ENCODE data around the gene MLF2. TPM values are rescaled to one million over a fixed set of nuclear protein-coding genes. Genes with fewer than 3 reads are reported as not detected.

The MLF2 gene
- total and polyA plus RNA-seq, 8 donors = 9.3 to 296 (median 152) TPM

- DNase-seq = no peak
- H3K27ac ChIP-seq = no peak overlapping the region
- no peaks in the 10 kb centered on the region for H3K27me3 ChIP-seq
- H3K4me1 ChIP-seq = peaks cover 0 to 10% (median 5%) of the 10 kb centered on the region in 4 donors
- H3K36me3 ChIP-seq = peaks cover 1 to 29% (median 24%) of the 10 kb centered on the region in 4 donors
- no peak overlapping the region for H3K4me3 ChIP-seq
- 91 to 96% (median 94%) methylated on average over 5 of the region's 5 CpGs for WGBS, 5 donors
- no peaks in the 10 kb centered on the region for H3K9me3 ChIP-seq
- TF ChIP-seq POLR2A (IDR thresholded peaks at IDR 0.05) (no peak), CTCF (IDR thresholded peaks at IDR 0.05) (no peak), POLR2AphosphoS5 (IDR thresholded peaks at IDR 0.05) (no peak), EP300 (IDR thresholded peaks at IDR 0.05) (no peak)
- intact Hi-C loops (cut with DNase I; ENCODE audit: low total_unique reads) = loop anchor here (5.0 kb wide), 1 partner anchor 46 kb away; no protein-coding TSS in a partner anchor
These were observed 16.2 kb downstream of the MLF2 start for GRCh38 chr12:6736754-6737153.

DNA sequence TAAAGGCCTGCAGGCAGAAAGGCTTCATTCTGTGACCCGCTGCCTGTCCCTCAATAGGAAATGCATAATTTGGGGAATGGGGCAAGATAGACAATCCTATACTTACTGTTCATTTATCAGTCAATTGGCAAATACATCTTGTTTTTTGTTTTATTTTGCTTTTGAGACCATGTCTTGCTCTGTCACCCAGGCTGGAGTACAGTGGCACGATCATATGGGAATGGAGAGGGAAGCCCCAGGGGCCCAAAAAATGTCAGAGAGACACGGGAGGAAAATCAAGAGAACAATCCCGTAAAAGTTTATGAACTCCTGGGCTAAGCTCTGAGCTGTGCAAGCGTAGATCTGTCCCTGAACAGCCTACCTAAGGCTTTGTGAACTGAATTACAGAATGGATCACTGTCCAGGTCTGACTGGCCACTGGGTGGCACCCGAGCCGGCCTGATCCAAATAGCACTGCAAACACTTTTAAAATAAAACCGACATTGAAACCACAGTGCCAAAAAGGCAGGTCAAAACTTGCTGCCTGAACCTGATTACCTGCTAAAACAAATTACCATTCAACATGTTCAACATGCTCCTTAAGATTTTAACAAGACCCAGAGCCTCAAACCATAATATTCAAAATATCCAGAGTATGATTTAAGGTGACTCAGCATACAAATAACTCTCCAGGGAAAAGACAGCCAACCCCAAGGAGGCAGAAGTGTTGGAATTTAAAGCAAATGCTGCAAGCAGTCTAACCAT is 17.3 kb downstream of the MLF2 start:
- intact Hi-C loops (cut with DNase I; ENCODE audit: low total_unique reads) = loop anchor here (5.0 kb wide), 1 partner anchor 47 kb away; no protein-coding TSS in a partner anchor
- no peaks in the 10 kb centered on the region for H3K27me3 ChIP-seq
- no peaks in the 10 kb centered on the region for H3K9me3 ChIP-seq
- H3K4me1 ChIP-seq = peaks cover 0 to 10% (median 5%) of the 10 kb centered on the region in 4 donors
- TF ChIP-seq POLR2AphosphoS5 (IDR thresholded peaks at IDR 0.05) = peak in 1 of 3 donors; percentile 34
- no peak for TF ChIP-seq EP300 (IDR thresholded peaks at IDR 0.05)
- TF ChIP-seq POLR2A (IDR thresholded peaks at IDR 0.05) = no peak
- peak in 5 of 7 experiments; percentile 38 to 80 (median 61) for TF ChIP-seq CTCF (IDR thresholded peaks at IDR 0.05)
- no peak overlapping the region for H3K4me3 ChIP-seq
- peak overlapping the region in 2 of 5 donors; percentile 25 to 50 for H3K27ac ChIP-seq
- 26 to 38% (median 33%) methylated on average over 8 of the region's 8 CpGs for WGBS, 5 donors
- peak; percentile 77 to 86 for DNase-seq
- H3K36me3 ChIP-seq = peaks cover 12 to 40% (median 35%) of the 10 kb centered on the region in 4 donors

- H3K4me1 ChIP-seq = peaks cover 0 to 10% (median 5%) of the 10 kb centered on the region in 4 donors
- intact Hi-C loops (cut with DNase I; ENCODE audit: low total_unique reads) = loop anchor here (5.0 kb wide), 1 partner anchor 48 kb away; no protein-coding TSS in a partner anchor
- WGBS, 5 donors = 69 to 75% (median 72%) methylated on average over 7 to 10 of the region's 10 CpGs
- H3K9me3 ChIP-seq = no peaks in the 10 kb centered on the region
- TF ChIP-seq CTCF (IDR thresholded peaks at IDR 0.05) = no peak
- TF ChIP-seq POLR2AphosphoS5 (IDR thresholded peaks at IDR 0.05) = no peak
- TF ChIP-seq POLR2A (IDR thresholded peaks at IDR 0.05) = no peak
- TF ChIP-seq EP300 (IDR thresholded peaks at IDR 0.05) = no peak
- H3K36me3 ChIP-seq = peaks cover 21 to 49% (median 44%) of the 10 kb centered on the region in 4 donors
- peak overlapping the region in 2 of 5 donors; percentile 15 to 50 for H3K27ac ChIP-seq
- no peak for DNase-seq
- H3K27me3 ChIP-seq = no peaks in the 10 kb centered on the region
- no peak overlapping the region for H3K4me3 ChIP-seq
These were observed 18.2 kb downstream of the MLF2 start for GRCh38 chr12:6734506-6735387.

DNA sequence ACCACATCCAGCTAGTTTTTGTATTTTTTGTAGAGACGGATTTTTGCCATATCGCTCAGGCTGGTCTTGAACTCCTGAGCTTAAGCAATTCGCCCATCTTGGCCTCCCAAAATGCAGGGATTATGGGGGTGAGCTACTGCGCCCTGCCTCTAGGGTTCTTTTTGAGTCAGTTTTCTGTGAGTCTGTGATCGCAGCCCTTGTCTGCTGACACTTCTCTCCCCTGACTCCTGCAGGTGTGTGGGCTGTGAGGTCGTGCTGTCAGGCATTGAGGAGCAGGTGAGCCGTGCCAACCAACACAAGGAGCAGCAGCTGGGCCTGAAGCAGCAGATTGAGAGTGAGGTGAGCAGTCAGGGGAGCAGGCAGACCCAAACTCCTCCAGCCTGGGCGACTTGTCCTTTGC is 22.8 kb downstream of the MLF2 start:
- H3K9me3 ChIP-seq = no peaks in the 10 kb centered on the region
- intact Hi-C loops (cut with DNase I; ENCODE audit: low total_unique reads) = no loop called here
- no peaks in the 10 kb centered on the region for H3K27me3 ChIP-seq
- 90 to 94% (median 91%) methylated on average over 8 of the region's 8 CpGs for WGBS, 5 donors
- TF ChIP-seq POLR2AphosphoS5 (IDR thresholded peaks at IDR 0.05) (no peak), CTCF (IDR thresholded peaks at IDR 0.05) (no peak), EP300 (IDR thresholded peaks at IDR 0.05) (no peak), POLR2A (IDR thresholded peaks at IDR 0.05) (no peak)
- H3K27ac ChIP-seq = no peak overlapping the region
- H3K4me3 ChIP-seq = no peak overlapping the region
- no peak for DNase-seq
- peaks cover 0 to 6% (median 3%) of the 10 kb centered on the region in 4 donors for H3K4me1 ChIP-seq
- H3K36me3 ChIP-seq = peaks cover 40 to 75% (median 71%) of the 10 kb centered on the region in 4 donors

Measured in stomach (tissue), 9 donors.